Measurements from ENCODE around the gene CCDC13. TPM values are rescaled to one million over a fixed set of nuclear protein-coding genes. Genes with fewer than 3 reads are reported as not detected.

Gene CCDC13
- total RNA-seq = 1 to 10 TPM; 1.2 to 2.5 (median 1.6) TPM
- long read RNA-seq, partial matches to known transcripts = 0 of 1 reads
- long read RNA-seq, other reads (novel, unspliced or antisense) = 1 of 1 reads

DNA sequence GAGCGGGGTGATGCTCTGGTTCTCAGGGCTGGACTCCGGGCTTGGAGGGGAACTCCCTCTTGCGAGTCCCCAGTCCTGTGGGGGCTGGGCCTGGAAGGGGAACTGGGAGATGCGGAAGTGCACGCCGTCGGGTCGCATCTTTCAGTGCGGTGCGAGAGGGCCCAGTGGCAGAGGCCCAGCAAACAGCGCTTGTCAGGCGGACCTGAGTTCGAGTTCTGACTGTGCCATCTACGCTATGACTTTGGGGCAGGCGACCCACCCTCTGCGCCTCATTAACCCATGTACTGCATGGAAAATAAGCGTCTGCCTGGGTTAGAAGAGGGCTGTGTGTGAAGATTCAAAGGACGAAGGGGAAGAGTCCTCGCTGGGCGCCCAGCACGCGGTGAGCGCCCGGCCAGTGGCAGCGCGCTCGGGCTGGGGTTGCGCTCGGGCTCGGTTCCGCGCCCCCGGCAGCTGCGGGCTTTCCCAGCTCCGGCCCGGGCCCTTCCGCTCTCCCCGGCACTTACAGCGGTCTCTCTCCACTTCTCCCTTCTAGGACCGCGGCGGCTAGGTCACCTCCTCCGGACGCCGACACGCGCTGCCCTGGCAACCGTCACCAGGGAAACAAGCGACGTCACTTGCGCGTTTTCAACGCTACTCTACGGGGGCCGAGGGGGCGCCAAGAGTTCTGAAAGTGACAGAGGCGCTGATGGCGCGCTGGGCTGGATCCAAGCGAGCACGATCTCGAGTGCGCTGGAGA is at the start of gene CCDC13:
Gene CCDC13 (minus strand): TSS at position 584 of the 739 bp plus-strand sequence. CDS start 14,908 bp downstream, outside the sequence.
- Histone ChIP-seq H3K4me3 (peak within 1 kb of the TSS; percentile 27 to 51 (median 36)), H3K36me3 (no peaks in the 10 kb centered on the region), H3K9me3 (no peaks in the 10 kb centered on the region), H3K4me1 (peaks cover 0 to 1% (median under 1%) of the 10 kb centered on the region in 4 donors), H3K27ac (peak within 1 kb of the TSS in 2 of 3 donors; percentile 50 to 63), H3K27me3 (no peaks in the 10 kb centered on the region)
- 6% methylated on average over 30 of the region's 63 CpGs for WGBS (ENCODE audit: insufficient coverage, low coverage, low lambda C conversion rate, missing lambda C conversion rate)
- ATAC-seq (peak; percentile 92 to 97 (median 96)), DNase-seq (peak; percentile 96 to 98 (median 96))
- intact Hi-C loops (cut with DNase I) = no loop called here
- peak; percentile 47 for TF ChIP-seq POLR2A (IDR thresholded peaks at IDR 0.05)
- TF ChIP-seq, protein P1, sequence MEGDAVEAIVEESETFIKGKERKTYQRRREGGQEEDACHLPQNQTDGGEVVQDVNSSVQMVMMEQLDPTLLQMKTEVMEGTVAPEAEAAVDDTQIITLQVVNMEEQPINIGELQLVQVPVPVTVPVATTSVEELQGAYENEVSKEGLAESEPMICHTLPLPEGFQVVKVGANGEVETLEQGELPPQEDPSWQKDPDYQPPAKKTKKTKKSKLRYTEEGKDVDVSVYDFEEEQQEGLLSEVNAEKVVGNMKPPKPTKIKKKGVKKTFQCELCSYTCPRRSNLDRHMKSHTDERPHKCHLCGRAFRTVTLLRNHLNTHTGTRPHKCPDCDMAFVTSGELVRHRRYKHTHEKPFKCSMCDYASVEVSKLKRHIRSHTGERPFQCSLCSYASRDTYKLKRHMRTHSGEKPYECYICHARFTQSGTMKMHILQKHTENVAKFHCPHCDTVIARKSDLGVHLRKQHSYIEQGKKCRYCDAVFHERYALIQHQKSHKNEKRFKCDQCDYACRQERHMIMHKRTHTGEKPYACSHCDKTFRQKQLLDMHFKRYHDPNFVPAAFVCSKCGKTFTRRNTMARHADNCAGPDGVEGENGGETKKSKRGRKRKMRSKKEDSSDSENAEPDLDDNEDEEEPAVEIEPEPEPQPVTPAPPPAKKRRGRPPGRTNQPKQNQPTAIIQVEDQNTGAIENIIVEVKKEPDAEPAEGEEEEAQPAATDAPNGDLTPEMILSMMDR (IDR thresholded peaks at IDR 0.05) = no peak

- Histone ChIP-seq H3K9me3 (no peaks in the 10 kb centered on the region), H3K4me1 (peaks cover 0 to 39% (median 14%) of the 10 kb centered on the region in 4 donors), H3K4me3 (no peak overlapping the region), H3K36me3 (no peaks in the 10 kb centered on the region), H3K27me3 (no peaks in the 10 kb centered on the region), H3K27ac (no peak overlapping the region)
- TF ChIP-seq POLR2A (IDR thresholded peaks at IDR 0.05) = no peak
- TF ChIP-seq, protein P1 (IDR thresholded peaks at IDR 0.05) = no peak
- peak in 1 of 4 donors; percentile 42 for ATAC-seq
- 63% methylated on average over 3 of the region's 3 CpGs for WGBS (ENCODE audit: insufficient coverage, low coverage, low lambda C conversion rate, missing lambda C conversion rate)
- intact Hi-C loops (cut with DNase I) = no loop called here
- no peak for DNase-seq
Measured at GRCh38 chr3:42822828-42823227, 49.8 kb upstream of the CCDC13 start.

- Histone ChIP-seq H3K27ac (no peak overlapping the region), H3K4me3 (no peak overlapping the region), H3K9me3 (no peaks in the 10 kb centered on the region), H3K36me3 (no peaks in the 10 kb centered on the region), H3K27me3 (no peaks in the 10 kb centered on the region), H3K4me1 (peaks cover 0 to 18% (median 6%) of the 10 kb centered on the region in 4 donors)
- ATAC-seq (no peak), DNase-seq (no peak)
- intact Hi-C loops (cut with DNase I) = no loop called here
- TF ChIP-seq, protein P1 (IDR thresholded peaks at IDR 0.05) = no peak
- no peak for TF ChIP-seq POLR2A (IDR thresholded peaks at IDR 0.05)
- 94% methylated on average over 3 of the region's 6 CpGs for WGBS (ENCODE audit: insufficient coverage, low coverage, low lambda C conversion rate, missing lambda C conversion rate)
Measured at GRCh38 chr3:42820746-42821051, 47.6 kb upstream of the CCDC13 start.

- peak; percentile 62 to 72 (median 68) for ATAC-seq
- Histone ChIP-seq H3K4me1 (peaks cover 0 to 16% (median 6%) of the 10 kb centered on the region in 4 donors), H3K36me3 (no peaks in the 10 kb centered on the region), H3K27me3 (no peaks in the 10 kb centered on the region), H3K4me3 (no peak overlapping the region), H3K27ac (peak overlapping the region; percentile 29 to 64 (median 56)), H3K9me3 (no peaks in the 10 kb centered on the region)
- WGBS (ENCODE audit: insufficient coverage, low coverage, low lambda C conversion rate, missing lambda C conversion rate) = 0% methylated on average over 1 of the region's 2 CpGs
- intact Hi-C loops (cut with DNase I) = no loop called here
- no peak for DNase-seq
- TF ChIP-seq POLR2A (IDR thresholded peaks at IDR 0.05) = no peak
- TF ChIP-seq, protein P1 (IDR thresholded peaks at IDR 0.05) = peak in 1 of 4 donors; percentile 24
Measured at GRCh38 chr3:42819351-42819965, 46.4 kb upstream of the CCDC13 start.

Measured in right lobe of liver (tissue), 6 donors.